Stimulated activated CD8-positive, alpha-beta memory T cell treated with anti-CD3 and anti-CD28 coated beads, Interleukin-4, amount 100 ng/mL, for 24 hours (primary cell): ENCODE data around the gene NELL1.

Experiments
- DNase-seq: peaks from one replicate; pipeline ENCODE4 v3.0.0-alpha.2; 2020; ENCODE audit warnings: low read depth

Gene NELL1

DNA sequence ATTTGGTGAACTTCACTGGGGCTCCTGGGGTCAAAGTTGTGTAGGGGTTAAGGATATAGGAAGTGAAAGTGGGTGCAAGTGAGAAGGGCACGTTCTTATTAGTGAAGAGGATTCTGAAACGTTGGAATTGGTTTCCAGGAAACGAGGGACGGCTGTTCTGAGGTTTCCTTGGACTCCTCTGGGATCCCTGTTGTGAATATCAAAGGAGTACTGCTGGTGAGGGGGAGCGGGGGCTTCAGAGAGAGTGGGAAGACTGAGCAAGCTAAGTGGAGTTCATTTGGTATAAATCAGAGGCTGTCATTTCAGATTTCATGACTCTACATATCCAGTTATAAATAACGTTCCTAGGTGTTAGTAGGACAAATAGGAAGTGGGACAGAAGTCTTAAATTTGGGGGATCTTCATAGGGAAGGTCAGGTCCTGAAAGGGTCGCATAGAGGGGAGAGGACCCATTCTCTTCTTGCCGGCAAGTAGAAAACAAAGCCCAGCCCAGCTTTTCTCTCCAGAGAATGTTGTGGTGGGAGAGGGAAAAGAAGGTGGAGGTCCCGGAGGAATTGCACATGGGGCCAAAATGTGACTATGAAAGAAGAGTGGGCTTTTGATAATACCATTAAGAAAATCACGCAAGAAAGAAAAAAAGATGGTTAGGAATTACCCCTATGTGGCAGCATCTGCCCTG, 1.1 kb upstream of the NELL1 start:
- DNase-seq = no peak

DNA sequence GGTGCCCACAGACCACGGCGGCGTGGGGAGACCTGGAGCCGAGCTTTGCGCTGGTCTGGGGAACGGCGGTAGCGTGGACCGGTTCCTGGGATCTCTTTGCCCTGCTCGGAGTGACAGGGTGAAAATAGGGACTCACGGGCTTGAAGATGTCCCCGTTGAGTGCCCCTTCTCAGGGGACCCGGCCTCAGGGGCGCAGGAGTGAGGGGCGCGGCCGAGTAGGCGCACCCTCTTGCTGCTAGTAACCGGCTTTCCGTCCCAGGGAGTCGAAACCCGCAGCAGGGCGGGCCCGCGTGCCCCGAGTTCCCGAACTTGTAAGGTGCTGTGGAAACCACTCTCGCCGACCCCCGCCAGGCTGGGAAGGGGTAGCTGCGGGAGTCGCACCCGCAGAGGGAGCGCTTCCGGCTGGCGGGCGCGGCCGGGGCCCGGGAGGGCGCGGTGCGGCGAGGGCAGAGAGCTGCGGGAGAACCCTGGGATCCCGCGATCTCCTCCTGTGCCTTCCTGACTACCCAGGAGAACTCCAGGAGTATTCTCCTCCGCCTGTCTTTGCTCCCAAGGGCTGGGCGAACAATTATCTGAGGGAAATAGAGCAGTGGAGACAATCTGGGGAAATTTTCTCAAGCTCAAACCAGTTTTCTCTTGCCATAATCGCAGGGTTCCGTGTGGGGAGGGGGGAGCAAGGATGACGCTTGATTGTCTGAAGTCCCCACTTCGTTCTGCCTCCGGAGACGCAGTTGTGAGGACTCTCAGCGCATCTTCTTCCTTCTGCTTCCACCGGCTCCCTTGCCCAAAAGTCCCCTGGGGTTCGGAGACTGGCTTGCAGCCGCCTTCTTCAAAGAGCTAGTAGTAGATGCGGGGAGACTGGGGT, 666 bp downstream of the NELL1 start:
- no peak for DNase-seq

DNA sequence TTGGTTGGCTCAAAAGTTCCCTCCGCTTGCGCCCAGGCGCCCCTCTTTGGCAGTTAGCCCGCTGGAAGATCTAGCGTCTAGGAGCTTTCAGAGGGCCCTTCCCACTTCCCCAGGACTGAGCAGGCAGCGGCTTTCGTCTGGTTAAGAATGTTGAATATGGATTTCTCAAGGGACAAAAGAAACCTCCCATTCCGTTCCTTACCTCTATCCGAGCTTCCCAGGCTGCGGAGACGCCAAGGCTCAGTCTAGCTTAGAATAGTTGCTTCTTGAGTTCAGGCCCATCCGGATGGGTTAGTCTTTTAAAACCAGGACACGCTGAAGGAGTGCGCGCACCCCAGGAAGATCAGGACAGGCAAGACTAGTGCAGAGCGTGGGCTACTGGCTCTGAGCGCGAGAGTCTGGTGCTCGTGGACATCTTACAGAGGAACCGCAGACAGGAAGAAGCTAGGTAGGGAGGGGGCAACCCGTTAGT, 1.6 kb downstream of the NELL1 start:
- no peak for DNase-seq

DNA sequence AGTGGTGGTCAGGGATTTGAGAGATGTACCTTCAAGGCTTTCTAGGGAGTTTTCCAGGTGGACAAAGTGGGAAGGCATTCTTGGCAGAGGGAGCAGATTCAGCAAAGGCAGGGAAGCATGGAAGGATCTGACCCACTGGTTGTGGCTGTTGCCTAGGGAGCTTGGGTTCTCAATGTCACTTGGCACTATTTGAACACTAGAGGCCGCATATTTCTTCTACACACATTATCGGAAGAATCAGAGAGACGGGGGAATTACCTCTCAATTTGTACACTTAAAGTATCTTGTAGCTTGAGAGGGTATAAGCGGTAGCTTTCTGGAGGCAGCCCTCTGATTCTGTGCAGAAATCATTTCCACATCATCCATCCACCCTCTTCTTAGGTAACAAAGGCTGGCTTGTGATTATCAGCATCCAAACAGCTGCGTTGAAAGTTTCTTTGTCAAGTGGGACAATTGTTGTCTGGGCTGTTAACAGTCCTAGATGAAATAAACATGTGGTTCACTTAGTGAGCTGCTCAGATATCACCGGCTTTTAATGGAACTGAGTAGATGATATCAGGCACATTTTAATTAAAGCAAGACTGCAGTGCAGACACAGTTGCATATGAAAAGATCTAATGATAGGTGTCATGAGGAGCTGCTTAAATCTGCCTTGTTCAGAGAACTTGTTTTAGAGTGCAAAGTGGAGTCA, 2.6 kb downstream of the NELL1 start:
- DNase-seq = no peak

DNA sequence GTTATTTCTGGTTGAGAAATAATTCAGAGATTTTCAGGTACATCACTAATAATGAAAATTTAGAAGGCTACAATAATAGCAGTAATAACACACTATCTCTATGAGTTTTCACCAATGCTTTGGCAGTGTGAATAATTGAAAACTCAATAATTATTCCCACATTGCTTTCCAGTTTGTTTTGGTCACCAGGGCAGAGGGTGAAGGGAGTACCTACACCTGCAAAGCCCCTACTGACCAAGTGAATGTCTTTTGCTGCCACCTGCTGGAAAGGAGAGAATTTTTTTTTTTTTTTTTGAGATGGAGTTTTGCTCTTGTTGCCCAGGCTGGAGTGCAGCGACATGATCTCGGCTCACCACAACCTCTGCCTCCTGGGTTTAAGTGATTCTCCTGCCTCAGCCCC, 3.2 kb downstream of the NELL1 start:
- DNase-seq = no peak

DNA sequence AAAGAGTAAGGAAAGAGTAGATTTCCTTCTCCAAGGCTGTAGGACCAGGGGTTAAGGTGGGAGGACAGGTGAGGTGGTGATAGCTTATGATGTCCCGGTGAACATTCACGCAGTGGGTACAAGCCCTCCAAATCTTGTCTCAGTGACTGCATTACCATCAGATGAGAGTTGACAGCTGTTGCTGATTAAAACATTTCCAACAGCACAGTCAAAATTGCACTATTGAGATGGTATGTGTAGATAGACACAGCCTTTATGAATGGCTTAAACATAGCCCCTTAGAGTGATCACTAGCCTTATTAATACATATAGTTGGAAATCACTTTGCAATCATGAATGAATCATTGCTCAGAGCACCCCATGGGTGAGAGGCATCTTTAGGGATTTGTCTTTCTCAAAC, 7.3 kb downstream of the NELL1 start:
- DNase-seq = no peak

DNA sequence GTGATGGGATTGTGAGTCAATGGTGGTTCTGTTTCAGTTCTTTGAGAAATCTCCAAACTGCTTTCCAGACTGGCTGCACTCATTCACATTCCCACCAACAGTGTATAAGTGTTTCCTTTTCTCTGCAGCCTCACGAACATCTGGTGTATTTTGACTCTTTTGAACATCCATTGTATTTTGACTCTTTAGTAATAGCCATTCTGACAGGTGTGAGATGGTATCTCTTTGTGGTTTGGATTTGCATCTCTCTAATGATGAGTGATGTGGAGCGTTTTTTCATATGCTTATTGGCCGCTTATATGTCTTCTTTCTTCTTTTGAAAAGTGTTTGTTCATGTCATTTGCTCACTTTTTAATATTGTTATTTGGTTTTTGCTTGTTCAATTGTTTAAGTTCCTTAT, 19.4 kb downstream of the NELL1 start:
- DNase-seq = no peak

DNA sequence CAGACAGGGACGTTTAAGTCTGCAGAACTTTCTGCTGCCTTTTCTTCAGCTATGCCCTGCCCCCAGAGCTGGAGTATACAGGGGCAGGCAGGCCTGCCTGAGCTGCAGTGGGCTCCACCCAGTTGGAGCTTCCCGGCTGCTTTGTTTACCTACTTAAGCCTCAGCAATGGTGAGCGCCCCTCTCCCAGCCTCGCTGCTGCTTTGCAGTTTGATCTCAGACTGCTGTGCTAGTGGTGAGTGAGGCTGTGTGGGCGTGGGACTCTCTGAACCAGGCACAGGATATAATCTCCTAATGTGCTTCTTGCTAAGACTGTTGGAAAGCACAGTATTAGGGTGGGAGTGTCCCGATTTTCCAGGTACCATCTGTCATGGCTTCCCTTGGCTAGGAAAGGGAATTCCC, 38.5 kb downstream of the NELL1 start:
- no peak for DNase-seq

DNA sequence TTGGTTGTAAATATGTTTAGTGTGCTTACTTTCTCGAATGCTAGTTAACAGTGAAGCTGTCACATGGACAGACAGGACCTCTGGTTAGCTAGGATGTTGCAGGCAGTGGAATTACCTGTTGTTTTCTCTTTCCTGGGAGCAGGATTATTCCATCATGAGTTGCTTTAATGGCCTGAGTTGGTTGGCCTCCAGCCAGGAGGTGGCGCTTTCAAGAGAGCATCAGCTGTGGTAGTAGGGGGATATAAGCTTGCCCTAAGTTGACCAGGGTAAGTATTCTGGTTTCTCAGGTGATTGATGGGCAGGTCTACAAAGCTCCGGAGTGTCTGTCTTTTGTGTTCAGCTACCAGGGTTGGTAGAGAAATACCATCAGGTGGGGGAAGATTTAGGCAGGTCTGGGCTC, 43.5 kb downstream of the NELL1 start:
- DNase-seq = no peak

DNA sequence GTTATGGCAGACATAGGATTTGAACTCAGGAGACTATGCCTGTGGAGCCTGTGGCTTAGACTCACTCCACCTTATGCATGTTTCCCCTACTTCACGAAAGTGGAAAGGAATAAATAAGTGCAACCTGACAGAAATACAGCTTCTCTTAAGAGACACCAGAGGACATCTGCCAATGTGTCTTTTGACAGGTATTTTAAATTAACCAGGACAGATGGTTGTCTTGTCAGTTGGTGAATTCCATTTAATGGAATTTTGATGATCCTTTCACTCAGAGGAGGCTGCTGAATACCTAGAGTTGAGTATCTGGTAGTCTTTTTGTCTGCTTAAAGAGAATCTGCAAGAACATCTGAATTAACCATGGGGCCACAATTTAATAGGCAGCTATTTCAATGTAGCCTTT, 46.1 kb downstream of the NELL1 start:
- DNase-seq = no peak

DNA sequence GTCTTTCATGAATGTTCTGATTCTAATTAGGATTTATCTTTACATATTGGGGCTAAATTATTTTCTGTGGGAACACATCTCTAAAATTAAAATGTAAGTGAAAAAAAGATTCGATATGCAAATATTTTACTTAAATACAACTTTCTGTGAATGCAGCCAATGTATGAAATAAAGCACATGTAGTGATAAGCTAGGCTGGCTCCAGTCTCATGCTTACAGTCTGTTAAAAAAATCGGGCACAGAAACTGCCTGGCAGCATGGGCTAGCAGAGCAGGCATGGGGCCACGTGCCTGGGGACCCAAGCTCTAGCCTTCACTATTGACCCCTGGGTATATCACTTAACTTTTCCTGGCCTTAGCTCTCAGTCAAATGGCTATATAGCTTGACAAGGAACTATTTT, 46.5 kb downstream of the NELL1 start:
- DNase-seq = no peak

DNA sequence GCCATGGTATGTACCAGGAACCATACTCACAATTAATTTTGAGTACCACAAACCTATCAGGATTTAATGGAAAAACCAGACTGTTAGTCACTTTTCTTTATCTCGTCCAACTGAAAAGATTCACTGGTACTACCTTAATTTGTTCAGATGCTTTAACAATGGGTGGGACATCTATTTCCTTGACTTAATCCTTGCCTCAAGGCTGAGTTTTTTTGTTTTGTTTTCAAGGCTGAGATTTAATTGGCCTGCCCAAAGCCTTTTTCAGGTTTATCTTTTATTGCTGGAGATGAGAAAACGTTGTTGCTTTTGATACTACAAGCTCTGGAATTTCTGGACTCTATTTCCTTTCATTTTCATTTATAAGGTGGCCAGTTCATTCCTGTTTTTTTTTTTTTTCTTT, 50.4 kb downstream of the NELL1 start:
- no peak for DNase-seq

DNA sequence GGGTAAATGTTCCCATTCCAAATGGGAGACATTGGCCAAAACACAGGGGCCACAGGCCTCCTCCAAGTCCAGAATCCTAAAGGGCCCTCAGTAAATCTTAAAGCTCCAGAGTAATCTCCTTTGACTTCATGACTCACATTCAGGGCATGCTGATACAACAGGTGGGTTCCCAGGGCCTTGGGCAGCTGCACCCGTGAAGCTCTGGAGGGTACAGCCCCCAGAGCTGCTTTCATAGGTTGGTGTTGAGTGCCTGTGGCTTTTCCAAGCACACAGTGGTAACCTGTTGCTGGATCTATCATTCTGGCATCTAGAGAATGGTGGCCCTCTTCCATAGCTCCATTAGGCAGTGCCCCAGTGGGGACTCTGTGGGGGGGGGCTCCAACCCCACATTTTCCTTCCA, 54.0 kb downstream of the NELL1 start:
- DNase-seq = no peak

DNA sequence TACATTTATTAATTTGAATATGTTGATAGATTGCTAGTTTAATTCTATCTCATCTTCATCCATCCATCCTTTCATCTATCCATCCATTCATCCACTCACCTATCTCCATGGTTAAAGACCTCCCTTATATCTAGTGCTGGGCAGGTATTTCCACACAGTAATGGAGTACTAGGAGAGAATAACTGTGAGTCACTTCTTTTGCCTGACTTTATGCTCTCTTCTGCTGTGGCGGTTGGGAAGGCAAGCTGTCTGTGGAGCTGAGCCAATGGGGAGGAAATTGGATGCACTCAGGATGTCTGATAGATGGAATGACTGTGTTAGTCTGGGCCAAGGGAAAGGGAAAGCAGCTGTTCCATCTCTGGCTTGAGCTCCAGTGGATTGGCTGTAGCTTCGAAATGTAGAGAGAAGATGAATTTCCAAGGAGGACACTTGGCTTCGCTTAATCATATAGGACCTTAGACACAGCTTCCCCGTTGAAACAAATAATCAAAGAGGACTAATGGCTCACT, 60.3 kb downstream of the NELL1 start:
- no peak for DNase-seq

DNA sequence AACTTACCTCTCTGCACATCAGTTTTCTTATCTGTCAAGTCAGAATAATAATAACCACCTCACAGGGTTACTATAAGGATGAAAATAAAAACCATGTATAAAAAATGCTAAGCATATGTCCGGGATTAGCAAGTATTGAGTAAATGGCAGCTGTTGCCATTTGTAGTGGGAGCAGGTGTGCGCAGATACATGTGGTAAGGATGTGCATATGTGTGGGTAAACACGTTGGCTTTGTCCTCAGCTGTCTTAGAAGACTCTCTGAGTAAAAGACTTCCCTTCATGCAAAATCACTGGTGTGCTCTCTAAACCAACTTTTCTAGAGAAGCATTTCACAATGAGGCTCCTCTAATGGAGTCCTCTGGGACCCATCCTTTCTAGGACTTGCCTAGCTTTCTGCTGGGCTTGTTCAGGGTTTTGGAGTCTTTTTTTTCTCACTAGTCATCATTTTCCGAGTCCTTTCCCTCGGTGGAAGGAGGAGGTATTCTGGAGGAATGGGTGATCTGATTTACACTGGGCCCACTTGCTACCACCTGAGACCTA, 62.4 kb downstream of the NELL1 start:
- no peak for DNase-seq

DNA sequence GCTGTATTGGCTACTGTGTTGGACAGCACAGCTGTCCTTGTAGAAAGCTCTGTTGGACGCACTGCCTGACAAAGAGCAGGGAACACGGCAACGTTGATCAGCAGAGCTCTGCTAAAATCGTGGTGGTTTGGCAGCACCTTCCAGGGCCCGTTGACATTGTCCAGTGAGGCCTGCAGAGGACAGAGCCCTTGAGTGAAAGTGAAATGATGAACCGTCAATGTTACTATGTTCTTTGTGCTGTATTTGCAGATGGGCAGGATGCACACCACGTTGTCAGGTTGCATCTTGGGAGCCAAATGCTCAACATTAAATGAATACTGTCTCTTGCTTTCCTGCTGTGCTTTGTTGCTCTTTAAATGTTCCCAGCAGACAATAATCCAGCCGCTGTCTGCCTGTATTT, 69.7 kb downstream of the NELL1 start:
- DNase-seq = no peak

DNA sequence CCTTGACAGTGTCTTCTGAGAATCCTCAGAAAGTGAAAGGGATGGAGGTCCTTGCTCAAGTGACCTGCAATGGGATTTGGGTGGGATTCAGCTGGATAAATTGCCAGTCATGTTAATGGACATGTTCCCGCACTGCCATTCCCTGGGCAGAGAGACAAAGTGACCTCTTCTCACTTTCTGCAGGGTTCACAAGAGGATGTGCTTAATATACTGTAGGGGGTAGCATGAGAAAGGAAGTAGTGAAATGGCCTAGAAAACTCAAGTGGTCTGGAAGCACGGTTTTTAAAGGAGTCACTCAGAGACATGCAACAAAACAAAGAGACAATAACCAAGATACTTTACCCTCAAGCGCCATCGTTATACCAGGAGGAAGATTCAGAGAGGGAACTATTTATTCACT, 70.2 kb downstream of the NELL1 start:
- no peak for DNase-seq

DNA sequence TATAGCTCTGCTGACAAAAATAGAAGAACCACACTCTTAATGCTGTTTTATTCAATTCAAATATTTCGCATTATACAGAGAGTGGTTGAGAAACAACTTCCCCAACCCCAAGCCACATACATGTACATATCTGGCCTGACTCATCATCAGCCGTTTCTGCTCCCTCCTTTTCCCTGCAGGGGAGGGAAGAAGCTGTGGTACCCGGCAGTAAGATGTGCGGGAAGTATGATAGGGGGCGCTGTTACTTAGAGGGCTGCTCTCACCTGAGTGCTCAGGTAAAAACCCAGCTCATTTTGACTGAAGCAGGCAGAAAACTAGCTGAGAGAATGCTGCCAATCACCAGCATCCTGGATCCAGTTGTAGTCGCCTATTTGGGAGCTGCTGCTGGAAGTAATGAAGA, 85.5 kb downstream of the NELL1 start:
- no peak for DNase-seq

DNA sequence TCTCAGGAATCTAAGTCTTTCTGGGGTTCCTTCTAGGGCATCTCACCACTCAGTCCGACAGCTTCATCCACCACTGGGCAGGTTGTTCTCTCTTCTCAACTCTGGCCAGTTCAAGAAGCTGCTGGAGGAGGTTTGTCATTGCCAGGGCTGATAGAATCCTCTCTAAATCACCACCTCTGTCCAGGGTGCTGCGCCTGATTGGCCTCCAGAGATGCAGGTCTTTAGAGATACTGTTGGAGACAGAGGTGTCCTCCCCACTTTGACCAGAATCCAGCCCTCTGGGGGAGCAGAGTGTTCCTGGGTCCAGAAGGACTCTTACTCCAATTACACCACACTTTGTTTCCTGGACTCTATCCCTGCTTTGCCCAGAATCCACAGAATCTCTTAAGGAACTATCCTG, 90.2 kb downstream of the NELL1 start:
- DNase-seq = no peak

DNA sequence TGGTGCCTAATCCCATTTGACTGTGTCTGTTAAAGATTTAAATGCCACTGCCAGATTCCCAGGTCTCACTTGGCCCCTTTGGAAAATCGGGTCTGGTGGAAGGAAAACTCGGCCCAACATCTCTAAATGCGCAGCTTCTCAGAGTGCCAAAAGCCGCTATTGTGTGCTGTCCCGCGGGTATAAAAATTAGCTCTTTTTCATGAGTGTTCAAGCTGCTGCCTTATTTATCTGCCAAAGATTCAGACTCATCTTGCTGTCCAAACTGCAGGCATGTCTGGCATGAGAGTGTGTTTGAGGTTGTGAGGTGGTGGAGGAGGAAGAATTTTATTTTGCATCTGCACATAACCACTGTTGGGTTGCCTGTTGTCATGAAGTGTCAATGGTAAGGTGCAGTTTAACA, 91.4 kb downstream of the NELL1 start:
- no peak for DNase-seq

DNA sequence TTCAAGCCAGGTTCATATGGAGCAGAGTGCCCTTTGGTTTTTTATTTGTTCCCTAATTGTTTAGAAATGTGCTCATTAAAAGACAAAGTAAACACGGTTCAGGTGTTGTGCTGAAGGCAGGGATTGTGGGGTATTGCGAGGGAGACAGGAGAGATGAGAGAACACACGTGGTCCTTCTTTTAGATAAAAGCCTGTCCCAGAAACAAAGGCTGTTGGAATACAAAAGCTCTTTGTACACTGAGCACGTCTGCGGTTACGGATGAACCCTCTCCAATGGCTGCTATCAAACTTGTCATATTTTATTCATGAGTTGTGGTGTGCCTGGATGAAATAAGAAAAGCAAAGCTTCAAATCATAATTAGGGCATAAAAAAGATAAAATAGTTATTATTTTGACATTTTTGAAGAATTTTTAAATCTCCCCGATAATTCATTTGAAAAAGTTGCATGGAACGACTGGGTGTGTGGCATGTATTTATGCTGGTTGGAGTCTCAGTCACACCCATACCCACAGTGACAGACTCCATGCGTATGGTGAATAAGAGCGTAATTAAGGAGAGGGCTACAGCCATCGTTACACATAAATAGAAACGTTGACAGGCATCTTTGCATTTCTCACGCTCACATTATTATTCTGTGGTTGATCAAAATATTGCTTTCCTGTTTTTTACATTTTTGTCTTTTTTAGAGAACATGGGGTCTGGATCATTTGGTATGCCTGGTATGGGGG, 92.9 kb downstream of the NELL1 start:
- DNase-seq = no peak

DNA sequence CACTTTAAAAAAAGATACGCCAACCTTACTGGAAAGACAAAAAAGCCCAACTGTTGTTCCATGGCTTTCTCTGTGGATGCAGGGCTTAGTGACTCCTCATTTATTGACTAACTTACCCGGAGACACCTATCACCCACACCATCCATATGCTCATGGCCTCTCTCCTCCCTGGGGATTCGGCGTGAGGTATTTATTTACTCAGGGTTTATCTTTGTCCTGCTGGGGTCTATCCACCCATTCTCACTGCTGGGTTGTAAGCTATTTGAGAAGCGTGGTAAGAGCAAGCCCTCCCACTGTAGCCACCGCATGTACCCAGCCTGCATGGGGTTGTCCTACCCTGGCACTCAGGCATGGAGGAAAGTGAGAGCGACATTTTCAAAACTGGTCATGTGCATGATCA, 93.6 kb downstream of the NELL1 start:
- DNase-seq = no peak
